ENCODE data around the gene EIF4G3. TPM values are rescaled to one million over a fixed set of nuclear protein-coding genes. Genes with fewer than 3 reads are reported as not detected.
A peak's percentile ranks its signal among the peaks of the same experiment; 100 is the strongest.

Gene EIF4G3
- total and polyA plus RNA-seq, 9 of the 15 experiments (the other 6 are each of a cell fraction or from before 2014, with no cell fraction given) = 6.7 to 40.5 (median 32.1) TPM

DNA sequence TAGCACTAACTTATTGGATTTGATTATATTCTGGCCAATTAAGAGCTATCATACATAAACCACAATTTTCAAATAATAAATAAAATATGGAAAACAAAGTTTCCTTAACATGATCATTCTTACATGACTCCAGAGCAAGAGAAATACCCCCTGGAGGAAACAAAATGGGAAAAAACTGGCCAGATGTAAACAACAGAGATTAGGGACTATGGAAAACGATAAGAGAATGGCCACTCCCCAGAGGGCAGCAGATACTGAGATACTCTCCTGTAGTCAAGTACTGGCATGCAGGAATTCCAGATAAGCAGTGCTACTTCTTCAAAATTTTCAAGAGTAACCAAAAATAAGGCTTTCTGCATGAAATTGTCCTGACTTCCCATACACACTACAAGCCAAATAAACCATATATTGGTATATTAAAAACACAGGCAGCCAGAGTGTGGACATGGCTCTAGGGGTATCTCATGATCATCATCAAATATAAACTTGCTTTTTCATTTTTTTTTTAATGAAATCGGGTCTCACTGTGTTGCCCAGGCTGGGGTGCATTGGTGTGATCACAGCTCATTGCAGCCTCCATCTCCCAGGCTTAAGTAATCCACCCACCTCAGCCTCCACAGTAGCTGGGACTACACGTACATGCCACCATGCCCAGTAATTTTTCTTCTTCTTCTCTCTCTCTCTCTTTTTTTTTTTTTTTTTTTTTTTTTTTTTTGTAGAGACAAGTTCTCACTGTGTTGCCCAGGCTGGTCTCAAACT, 118.5 kb downstream of the EIF4G3 start (continued):
- TF ChIP-seq, protein P1, sequence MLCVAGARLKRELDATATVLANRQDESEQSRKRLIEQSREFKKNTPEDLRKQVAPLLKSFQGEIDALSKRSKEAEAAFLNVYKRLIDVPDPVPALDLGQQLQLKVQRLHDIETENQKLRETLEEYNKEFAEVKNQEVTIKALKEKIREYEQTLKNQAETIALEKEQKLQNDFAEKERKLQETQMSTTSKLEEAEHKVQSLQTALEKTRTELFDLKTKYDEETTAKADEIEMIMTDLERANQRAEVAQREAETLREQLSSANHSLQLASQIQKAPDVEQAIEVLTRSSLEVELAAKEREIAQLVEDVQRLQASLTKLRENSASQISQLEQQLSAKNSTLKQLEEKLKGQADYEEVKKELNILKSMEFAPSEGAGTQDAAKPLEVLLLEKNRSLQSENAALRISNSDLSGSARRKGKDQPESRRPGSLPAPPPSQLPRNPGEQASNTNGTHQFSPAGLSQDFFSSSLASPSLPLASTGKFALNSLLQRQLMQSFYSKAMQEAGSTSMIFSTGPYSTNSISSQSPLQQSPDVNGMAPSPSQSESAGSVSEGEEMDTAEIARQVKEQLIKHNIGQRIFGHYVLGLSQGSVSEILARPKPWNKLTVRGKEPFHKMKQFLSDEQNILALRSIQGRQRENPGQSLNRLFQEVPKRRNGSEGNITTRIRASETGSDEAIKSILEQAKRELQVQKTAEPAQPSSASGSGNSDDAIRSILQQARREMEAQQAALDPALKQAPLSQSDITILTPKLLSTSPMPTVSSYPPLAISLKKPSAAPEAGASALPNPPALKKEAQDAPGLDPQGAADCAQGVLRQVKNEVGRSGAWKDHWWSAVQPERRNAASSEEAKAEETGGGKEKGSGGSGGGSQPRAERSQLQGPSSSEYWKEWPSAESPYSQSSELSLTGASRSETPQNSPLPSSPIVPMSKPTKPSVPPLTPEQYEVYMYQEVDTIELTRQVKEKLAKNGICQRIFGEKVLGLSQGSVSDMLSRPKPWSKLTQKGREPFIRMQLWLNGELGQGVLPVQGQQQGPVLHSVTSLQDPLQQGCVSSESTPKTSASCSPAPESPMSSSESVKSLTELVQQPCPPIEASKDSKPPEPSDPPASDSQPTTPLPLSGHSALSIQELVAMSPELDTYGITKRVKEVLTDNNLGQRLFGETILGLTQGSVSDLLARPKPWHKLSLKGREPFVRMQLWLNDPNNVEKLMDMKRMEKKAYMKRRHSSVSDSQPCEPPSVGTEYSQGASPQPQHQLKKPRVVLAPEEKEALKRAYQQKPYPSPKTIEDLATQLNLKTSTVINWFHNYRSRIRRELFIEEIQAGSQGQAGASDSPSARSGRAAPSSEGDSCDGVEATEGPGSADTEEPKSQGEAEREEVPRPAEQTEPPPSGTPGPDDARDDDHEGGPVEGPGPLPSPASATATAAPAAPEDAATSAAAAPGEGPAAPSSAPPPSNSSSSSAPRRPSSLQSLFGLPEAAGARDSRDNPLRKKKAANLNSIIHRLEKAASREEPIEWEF (CRISPR knock-in tag; IDR thresholded peaks at IDR 0.05) = no peak
- TF ChIP-seq HEY1 (CRISPR knock-in tag; IDR thresholded peaks at IDR 0.05; ENCODE audit: borderline replicate concordance) (no peak; the same call in 1 of the 2 replicates), ZNF561 (CRISPR knock-in tag; conservative IDR thresholded peaks at IDR 0.05) (no peak), RBM14 (IDR thresholded peaks at IDR 0.05; ENCODE audit: borderline replicate concordance, insufficient read depth, low read depth, low read length) (no peak), FUS (optimal IDR thresholded peaks at IDR 0.05; ENCODE audit: low read depth, low read length) (no peak), EWSR1 (IDR thresholded peaks at IDR 0.05; ENCODE audit: borderline replicate concordance, low read depth, partially characterized antibody) (no peak), HCFC1 (IDR thresholded peaks at IDR 0.05; ENCODE audit: low read depth, low read length) (no peak), ZNF23 (CRISPR knock-in tag; IDR thresholded peaks at IDR 0.05) (no peak), ZNF445 (CRISPR knock-in tag; IDR thresholded peaks at IDR 0.05; ENCODE audit: low read depth) (no peak), MTA1 (IDR thresholded peaks at IDR 0.05; ENCODE audit: borderline replicate concordance) (peak; percentile 68; the same call in 1 of the 2 replicates), PHF21A (IDR thresholded peaks at IDR 0.05; ENCODE audit: borderline replicate concordance, low read depth) (no peak), RBM22 (IDR thresholded peaks at IDR 0.05; ENCODE audit: low read depth, low read length, poor library complexity, severe bottlenecking) (no peak), KDM2B (CRISPR knock-in tag; IDR thresholded peaks at IDR 0.05) (no peak), RHOXF2B (CRISPR knock-in tag; conservative IDR thresholded peaks at IDR 0.05) (no peak), HDAC6 (IDR thresholded peaks at IDR 0.05; ENCODE audit: low read depth, low read length) (no peak), CREBBP (IDR thresholded peaks at IDR 0.05; ENCODE audit: low read depth, low read length) (no peak), DACH1 (IDR thresholded peaks at IDR 0.05; ENCODE audit: partially characterized antibody) (no peak)
- TF ChIP-seq, protein P2, sequence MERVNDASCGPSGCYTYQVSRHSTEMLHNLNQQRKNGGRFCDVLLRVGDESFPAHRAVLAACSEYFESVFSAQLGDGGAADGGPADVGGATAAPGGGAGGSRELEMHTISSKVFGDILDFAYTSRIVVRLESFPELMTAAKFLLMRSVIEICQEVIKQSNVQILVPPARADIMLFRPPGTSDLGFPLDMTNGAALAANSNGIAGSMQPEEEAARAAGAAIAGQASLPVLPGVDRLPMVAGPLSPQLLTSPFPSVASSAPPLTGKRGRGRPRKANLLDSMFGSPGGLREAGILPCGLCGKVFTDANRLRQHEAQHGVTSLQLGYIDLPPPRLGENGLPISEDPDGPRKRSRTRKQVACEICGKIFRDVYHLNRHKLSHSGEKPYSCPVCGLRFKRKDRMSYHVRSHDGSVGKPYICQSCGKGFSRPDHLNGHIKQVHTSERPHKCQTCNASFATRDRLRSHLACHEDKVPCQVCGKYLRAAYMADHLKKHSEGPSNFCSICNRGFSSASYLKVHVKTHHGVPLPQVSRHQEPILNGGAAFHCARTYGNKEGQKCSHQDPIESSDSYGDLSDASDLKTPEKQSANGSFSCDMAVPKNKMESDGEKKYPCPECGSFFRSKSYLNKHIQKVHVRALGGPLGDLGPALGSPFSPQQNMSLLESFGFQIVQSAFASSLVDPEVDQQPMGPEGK (CRISPR knock-in tag; IDR thresholded peaks at IDR 0.05; ENCODE audit: borderline replicate concordance) = no peak
- TF ChIP-seq, protein P3, sequence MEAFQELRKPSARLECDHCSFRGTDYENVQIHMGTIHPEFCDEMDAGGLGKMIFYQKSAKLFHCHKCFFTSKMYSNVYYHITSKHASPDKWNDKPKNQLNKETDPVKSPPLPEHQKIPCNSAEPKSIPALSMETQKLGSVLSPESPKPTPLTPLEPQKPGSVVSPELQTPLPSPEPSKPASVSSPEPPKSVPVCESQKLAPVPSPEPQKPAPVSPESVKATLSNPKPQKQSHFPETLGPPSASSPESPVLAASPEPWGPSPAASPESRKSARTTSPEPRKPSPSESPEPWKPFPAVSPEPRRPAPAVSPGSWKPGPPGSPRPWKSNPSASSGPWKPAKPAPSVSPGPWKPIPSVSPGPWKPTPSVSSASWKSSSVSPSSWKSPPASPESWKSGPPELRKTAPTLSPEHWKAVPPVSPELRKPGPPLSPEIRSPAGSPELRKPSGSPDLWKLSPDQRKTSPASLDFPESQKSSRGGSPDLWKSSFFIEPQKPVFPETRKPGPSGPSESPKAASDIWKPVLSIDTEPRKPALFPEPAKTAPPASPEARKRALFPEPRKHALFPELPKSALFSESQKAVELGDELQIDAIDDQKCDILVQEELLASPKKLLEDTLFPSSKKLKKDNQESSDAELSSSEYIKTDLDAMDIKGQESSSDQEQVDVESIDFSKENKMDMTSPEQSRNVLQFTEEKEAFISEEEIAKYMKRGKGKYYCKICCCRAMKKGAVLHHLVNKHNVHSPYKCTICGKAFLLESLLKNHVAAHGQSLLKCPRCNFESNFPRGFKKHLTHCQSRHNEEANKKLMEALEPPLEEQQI (IDR thresholded peaks at IDR 0.05) = 0 out of 2 replicates have a peak, but pooled peaks have one; percentile 19

Measured in K562 (cell line).